ENCODE measurements around the gene PISD. TPM values are rescaled to one million over a fixed set of nuclear protein-coding genes. Genes with fewer than 3 reads are reported as not detected.

PISD gene
- total and polyA plus RNA-seq, 9 of the 15 experiments (the other 6 are each of a cell fraction or from before 2014, with no cell fraction given): 24.5 to 65.9 (median 36.6) TPM

DNA sequence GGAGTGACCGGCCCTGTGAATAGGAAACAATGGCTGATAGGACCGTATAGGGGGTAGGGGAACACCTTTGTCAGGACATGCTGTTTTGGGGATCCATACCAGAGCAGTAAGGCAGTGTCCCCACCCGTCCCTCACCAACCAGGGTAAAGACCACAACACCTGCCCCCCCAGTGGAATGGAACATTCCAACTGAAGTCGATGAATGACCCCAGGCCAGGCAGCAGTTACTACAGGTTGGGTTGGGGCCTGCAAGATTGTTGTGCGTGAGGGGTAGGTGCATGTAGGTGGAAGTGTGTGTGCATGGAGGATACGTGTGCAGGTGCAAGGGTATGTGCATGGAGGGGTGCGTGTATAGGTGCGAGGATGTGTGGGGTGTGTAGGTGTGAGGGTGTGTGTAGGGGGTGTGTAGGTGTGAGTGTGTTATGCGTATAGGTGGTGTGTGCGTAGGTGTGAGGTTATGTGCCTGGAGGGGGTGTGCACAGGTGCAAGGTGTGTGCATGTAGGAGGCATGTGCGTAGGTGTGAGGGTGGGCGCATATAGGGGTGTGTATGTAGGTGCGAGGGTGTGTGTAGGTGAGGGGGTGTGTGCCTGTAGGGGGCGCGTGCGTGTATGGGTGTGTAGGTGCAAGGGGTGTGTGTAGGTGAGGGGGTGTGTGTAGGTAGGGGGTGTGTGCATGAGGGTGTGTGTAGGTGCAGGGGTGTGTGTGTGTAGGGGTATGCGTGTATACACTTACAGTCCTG is 32.9 kb downstream of the PISD start (continued):
- TF ChIP-seq HNRNPLL (IDR thresholded peaks at IDR 0.05; ENCODE audit: low read depth, low read length, poor library complexity, severe bottlenecking) (peak; percentile 30), SAFB2 (IDR thresholded peaks at IDR 0.05; ENCODE audit: borderline replicate concordance, low read depth, low read length, severe bottlenecking) (no peak), STAT5B (CRISPR knock-in tag; IDR thresholded peaks at IDR 0.05) (no peak), ZSCAN29 (IDR thresholded peaks at IDR 0.05) (no peak), FOXA1 (IDR thresholded peaks at IDR 0.05; ENCODE audit: borderline replicate concordance) (no peak), HNRNPH1 (optimal IDR thresholded peaks at IDR 0.05; ENCODE audit: low read depth, low read length) (no peak), HDAC3 (IDR thresholded peaks at IDR 0.05; ENCODE audit: borderline replicate concordance, partially characterized antibody) (no peak), EGR1 (conservative IDR thresholded peaks at IDR 0.05) (peak; percentile 79), NUFIP1 (IDR thresholded peaks at IDR 0.05; ENCODE audit: partially characterized antibody) (no peak), ELF4 (CRISPR knock-in tag; IDR thresholded peaks at IDR 0.05) (0 out of 2 replicates have a peak, but pooled peaks have one; percentile 27), TFAM (CRISPR knock-in tag; conservative IDR thresholded peaks at IDR 0.05) (no peak), KDM4B (IDR thresholded peaks at IDR 0.05; ENCODE audit: borderline replicate concordance in 2 of 2, low read depth in 1 of 2) (no peak), MYNN (IDR thresholded peaks at IDR 0.05) (peak; percentile 60; the same call in 1 of the 2 replicates), MYNN (CRISPR knock-in tag; IDR thresholded peaks at IDR 0.05) (no peak), FOXJ3 (CRISPR knock-in tag; IDR thresholded peaks at IDR 0.05) (no peak), SOX6 (IDR thresholded peaks at IDR 0.05) (no peak), IRF2 (CRISPR knock-in tag; IDR thresholded peaks at IDR 0.05) (no peak), FOXK1 (CRISPR knock-in tag; IDR thresholded peaks at IDR 0.05; ENCODE audit: borderline replicate concordance) (no peak), GABPA (tag; conservative IDR thresholded peaks at IDR 0.05; ENCODE audit: low read depth) (no peak), TAF9B (IDR thresholded peaks at IDR 0.05; ENCODE audit: partially characterized antibody) (no peak), TARDBP (IDR thresholded peaks at IDR 0.05) (no peak), FOXP1 (CRISPR knock-in tag; IDR thresholded peaks at IDR 0.05) (no peak), SUPT5H (IDR thresholded peaks at IDR 0.05) (peak; percentile 49)
- TF ChIP-seq, protein P1, sequence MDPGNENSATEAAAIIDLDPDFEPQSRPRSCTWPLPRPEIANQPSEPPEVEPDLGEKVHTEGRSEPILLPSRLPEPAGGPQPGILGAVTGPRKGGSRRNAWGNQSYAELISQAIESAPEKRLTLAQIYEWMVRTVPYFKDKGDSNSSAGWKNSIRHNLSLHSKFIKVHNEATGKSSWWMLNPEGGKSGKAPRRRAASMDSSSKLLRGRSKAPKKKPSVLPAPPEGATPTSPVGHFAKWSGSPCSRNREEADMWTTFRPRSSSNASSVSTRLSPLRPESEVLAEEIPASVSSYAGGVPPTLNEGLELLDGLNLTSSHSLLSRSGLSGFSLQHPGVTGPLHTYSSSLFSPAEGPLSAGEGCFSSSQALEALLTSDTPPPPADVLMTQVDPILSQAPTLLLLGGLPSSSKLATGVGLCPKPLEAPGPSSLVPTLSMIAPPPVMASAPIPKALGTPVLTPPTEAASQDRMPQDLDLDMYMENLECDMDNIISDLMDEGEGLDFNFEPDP (CRISPR knock-in tag; IDR thresholded peaks at IDR 0.05): no peak
- TF ChIP-seq, protein P2, sequence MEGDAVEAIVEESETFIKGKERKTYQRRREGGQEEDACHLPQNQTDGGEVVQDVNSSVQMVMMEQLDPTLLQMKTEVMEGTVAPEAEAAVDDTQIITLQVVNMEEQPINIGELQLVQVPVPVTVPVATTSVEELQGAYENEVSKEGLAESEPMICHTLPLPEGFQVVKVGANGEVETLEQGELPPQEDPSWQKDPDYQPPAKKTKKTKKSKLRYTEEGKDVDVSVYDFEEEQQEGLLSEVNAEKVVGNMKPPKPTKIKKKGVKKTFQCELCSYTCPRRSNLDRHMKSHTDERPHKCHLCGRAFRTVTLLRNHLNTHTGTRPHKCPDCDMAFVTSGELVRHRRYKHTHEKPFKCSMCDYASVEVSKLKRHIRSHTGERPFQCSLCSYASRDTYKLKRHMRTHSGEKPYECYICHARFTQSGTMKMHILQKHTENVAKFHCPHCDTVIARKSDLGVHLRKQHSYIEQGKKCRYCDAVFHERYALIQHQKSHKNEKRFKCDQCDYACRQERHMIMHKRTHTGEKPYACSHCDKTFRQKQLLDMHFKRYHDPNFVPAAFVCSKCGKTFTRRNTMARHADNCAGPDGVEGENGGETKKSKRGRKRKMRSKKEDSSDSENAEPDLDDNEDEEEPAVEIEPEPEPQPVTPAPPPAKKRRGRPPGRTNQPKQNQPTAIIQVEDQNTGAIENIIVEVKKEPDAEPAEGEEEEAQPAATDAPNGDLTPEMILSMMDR (IDR thresholded peaks at IDR 0.05 in 2 of 3, conservative IDR thresholded peaks at IDR 0.05 in 1 of 3; ENCODE audit: insufficient read depth in 2 of 3, low read depth in 1 of 3, low read length in 3 of 3): peak in 2 of 3 experiments; percentile 1 to 32; a peak in 2 of 6 replicates
- TF ChIP-seq, protein P3, sequence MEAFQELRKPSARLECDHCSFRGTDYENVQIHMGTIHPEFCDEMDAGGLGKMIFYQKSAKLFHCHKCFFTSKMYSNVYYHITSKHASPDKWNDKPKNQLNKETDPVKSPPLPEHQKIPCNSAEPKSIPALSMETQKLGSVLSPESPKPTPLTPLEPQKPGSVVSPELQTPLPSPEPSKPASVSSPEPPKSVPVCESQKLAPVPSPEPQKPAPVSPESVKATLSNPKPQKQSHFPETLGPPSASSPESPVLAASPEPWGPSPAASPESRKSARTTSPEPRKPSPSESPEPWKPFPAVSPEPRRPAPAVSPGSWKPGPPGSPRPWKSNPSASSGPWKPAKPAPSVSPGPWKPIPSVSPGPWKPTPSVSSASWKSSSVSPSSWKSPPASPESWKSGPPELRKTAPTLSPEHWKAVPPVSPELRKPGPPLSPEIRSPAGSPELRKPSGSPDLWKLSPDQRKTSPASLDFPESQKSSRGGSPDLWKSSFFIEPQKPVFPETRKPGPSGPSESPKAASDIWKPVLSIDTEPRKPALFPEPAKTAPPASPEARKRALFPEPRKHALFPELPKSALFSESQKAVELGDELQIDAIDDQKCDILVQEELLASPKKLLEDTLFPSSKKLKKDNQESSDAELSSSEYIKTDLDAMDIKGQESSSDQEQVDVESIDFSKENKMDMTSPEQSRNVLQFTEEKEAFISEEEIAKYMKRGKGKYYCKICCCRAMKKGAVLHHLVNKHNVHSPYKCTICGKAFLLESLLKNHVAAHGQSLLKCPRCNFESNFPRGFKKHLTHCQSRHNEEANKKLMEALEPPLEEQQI (IDR thresholded peaks at IDR 0.05): no peak
